Ascending aorta (tissue), 2 donors: Measurements from ENCODE around the gene IL1A. TPM values are rescaled to one million over a fixed set of nuclear protein-coding genes. Genes with fewer than 3 reads are reported as not detected.
A peak's percentile ranks its signal among the peaks of the same experiment; 100 is the strongest.

ENCODE experiments used
- DNase-seq, 2 donors: peaks; one replicate each; pipeline ENCODE4 v3.0.0-alpha.2; 2019; ENCODE audit warnings: low spot score in 2 of 2
- H3K27ac ChIP-seq, 2 donors: fragments of 200-600 bp; sonication (generic); one replicate each; pipeline ENCODE4 v1.5.1; 2016 to 2017; ENCODE audit warnings: mild to moderate bottlenecking in 1 of 2
- H3K27me3 ChIP-seq: fragments of 200-600 bp; sonication (generic); one replicate; pipeline ENCODE4 v1.5.1; 2017
- H3K36me3 ChIP-seq, 2 donors: fragments of 200-600 bp; sonication (generic); one replicate each; pipeline ENCODE4 v1.5.1; 2016
- H3K4me1 ChIP-seq, 2 donors: fragments of 200-600 bp; sonication (generic); one replicate each; pipeline ENCODE4 v1.5.1; 2016 to 2017; ENCODE audit warnings: mild to moderate bottlenecking in 1 of 2
- H3K4me3 ChIP-seq, 2 donors: fragments of 200-600 bp; sonication (generic); one replicate each; pipeline ENCODE4 v1.5.1; 2016 to 2017; ENCODE audit warnings: mild to moderate bottlenecking in 1 of 2
- H3K9me3 ChIP-seq, 2 donors: fragments of 200-600 bp; sonication (generic); one replicate each; pipeline ENCODE4 v1.5.1; 2016
- CTCF ChIP-seq, 3 experiments: fragments of 200-600 bp in 2 of 3; fragments of 450-650 bp in 1 of 3; sonication (generic) in 2 of 3; IDR thresholded peaks; one replicate each; pipeline ENCODE4 v1.5.1; 2016 to 2019; ENCODE audit warnings: antibody characterized with exemption in 3 of 3, mild to moderate bottlenecking in 1 of 3, moderate library complexity in 1 of 3
- intact Hi-C: fragments of 100-400 bp; cut with DNase I; formaldehyde crosslinking; loops from one replicate; pipeline ENCODE4 v1.15.1; 2023
- total RNA-seq: library from RNA; depleted of rRNA; stranded (reverse); fragments of >200 nt; gene quantifications from one replicate; pipeline ENCODE4 v1.1.0, GENCODE V29; 2016

The IL1A gene
- total RNA-seq, 1 donor from 2014 or later: not detected

GRCh38 chr2:112730216-112730615, 54.1 kb downstream of the IL1A start:
- intact Hi-C loops: no loop called here
- Histone ChIP-seq H3K36me3 (no peaks in the 10 kb centered on the region), H3K9me3 (no peaks in the 10 kb centered on the region), H3K27me3 (no peaks in the 10 kb centered on the region), H3K27ac (no peak overlapping the region), H3K4me3 (no peak overlapping the region), H3K4me1 (no peaks in the 10 kb centered on the region)
- TF ChIP-seq CTCF (IDR thresholded peaks at IDR 0.05): no peak
- no peak for DNase-seq

GRCh38 chr2:112728378-112729175, 55.7 kb downstream of the IL1A start:
- Histone ChIP-seq H3K4me1 (no peaks in the 10 kb centered on the region), H3K27ac (no peak overlapping the region), H3K27me3 (no peaks in the 10 kb centered on the region), H3K4me3 (no peak overlapping the region), H3K36me3 (no peaks in the 10 kb centered on the region), H3K9me3 (no peaks in the 10 kb centered on the region)
- intact Hi-C loops: no loop called here
- no peak for TF ChIP-seq CTCF (IDR thresholded peaks at IDR 0.05)
- DNase-seq: no peak

GRCh38 chr2:112728029-112728362, 56.3 kb downstream of the IL1A start:
- no peak overlapping the region for H3K4me3 ChIP-seq
- intact Hi-C loops: no loop called here
- no peaks in the 10 kb centered on the region for H3K27me3 ChIP-seq
- H3K4me1 ChIP-seq: no peaks in the 10 kb centered on the region
- TF ChIP-seq CTCF (IDR thresholded peaks at IDR 0.05): no peak
- no peaks in the 10 kb centered on the region for H3K36me3 ChIP-seq
- H3K9me3 ChIP-seq: no peaks in the 10 kb centered on the region
- no peak for DNase-seq
- no peak overlapping the region for H3K27ac ChIP-seq

GRCh38 chr2:112727276-112728028, 56.8 kb downstream of the IL1A start:
- intact Hi-C loops: no loop called here
- DNase-seq: no peak
- no peak for TF ChIP-seq CTCF (IDR thresholded peaks at IDR 0.05)
- Histone ChIP-seq H3K9me3 (no peaks in the 10 kb centered on the region), H3K4me3 (no peak overlapping the region), H3K36me3 (no peaks in the 10 kb centered on the region), H3K27me3 (no peaks in the 10 kb centered on the region), H3K4me1 (no peaks in the 10 kb centered on the region), H3K27ac (no peak overlapping the region)

GRCh38 chr2:112726487-112727190, 57.7 kb downstream of the IL1A start:
- intact Hi-C loops: loop anchor here (1.0 kb wide), 2 partner anchors 99 to 126 kb away; no protein-coding TSS in a partner anchor
- peak; percentile 83 to 87 (median 86) for TF ChIP-seq CTCF (IDR thresholded peaks at IDR 0.05)
- no peaks in the 10 kb centered on the region for H3K9me3 ChIP-seq
- DNase-seq: peak; percentile 61 to 93
- H3K4me1 ChIP-seq: no peaks in the 10 kb centered on the region
- H3K27me3 ChIP-seq: no peaks in the 10 kb centered on the region
- no peaks in the 10 kb centered on the region for H3K36me3 ChIP-seq
- no peak overlapping the region for H3K4me3 ChIP-seq
- no peak overlapping the region for H3K27ac ChIP-seq
